Activated CD4-positive, alpha-beta T cell treated with anti-CD3 and anti-CD28 coated beads for 4 hours (primary cell): ENCODE data around the gene LGR5.

Experiments used
- DNase-seq, 2 donors: peaks; one replicate each; pipeline ENCODE4 v3.0.0-alpha.2; 2020

Gene LGR5

DNA sequence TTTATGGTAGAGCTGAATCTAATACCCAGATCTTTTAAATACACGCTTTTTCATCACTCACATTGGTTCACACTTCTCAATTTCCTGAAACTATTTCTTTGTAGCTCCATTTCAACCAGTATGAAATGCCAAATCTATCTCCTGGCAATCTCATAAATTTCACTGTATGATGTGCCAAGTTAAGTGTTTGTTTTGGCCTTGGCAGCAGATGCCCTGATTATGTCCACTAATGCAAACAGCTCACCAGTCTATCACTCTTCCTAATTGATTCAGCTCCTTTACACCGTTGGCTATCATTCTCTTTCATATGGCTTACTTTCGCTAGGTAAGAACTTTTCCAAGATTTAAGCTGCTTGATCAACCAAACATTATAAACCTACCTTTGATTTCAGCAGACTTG is 165.4 kb downstream of the LGR5 start:
- DNase-seq: no peak

DNA sequence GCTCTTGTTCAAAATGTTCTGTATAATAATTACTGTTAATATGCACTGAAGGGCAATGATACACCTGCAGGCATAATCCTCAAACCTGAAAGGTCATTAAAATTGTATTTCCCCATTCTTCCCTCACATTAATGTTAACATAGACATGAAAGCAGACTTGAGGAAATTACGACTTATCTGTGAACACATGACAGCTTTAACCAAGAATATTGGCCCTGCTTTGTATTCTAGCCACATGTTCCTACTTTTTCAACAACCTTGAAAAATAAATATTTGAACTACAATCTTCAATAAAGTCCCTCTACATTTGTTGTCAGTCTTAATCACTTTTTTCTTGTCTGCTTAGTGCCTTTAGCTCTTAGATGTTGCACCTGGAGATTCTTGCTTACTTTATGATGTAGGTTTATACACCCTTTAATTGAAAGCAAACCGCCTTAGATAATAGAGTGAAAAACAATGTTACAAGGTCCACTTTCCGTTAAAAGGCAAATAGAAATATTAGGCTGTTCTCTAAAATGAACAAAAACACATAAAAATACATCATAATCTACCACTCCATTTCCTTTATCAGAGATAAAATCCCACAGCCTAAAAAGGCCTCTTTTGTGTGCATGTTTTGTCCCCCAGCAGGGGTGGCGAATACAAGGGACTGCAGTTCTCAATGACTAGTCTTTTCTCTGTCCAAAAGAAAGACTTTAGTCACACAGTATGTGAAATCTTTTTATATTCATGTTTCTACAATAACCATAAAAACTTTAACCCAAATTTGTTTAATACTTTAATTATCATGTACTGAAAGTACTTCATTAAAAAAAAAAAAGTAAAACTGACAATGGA is 168.1 kb downstream of the LGR5 start:
- no peak for DNase-seq

DNA sequence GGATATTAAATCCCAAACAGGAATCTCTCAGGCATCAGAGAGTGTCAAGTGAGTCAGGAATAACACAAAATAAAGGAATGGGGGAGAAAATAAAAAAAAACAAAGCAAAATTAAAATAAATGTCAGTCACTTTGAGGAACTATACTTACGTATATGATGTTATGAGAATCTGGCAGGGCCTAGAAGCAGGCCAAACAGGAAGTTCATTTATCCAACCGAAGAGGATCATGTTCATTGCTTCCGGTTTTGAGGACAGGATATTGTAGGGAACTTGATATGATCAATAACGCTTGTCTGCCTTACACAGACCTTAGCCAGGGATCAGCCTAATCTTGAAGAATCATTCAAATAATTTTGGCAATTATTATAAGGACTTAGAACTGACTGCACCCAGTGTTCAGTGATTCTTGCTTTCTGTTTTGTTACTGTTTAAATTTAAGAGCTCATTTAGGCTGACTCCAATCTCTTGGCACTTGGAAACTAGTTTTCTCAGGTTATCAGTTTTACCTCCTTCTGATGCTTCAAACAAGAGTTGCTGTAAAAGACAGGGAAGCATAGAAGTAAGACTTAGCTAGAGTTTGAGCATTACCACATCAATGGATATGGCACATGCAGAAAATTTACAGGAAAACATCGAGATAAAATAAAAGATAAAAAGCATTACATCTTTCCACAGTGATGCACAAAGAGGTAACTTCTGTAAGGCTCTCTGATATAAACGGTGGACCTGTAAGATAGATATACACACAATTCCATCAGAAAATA is 170.6 kb downstream of the LGR5 start:
- no peak for DNase-seq

DNA sequence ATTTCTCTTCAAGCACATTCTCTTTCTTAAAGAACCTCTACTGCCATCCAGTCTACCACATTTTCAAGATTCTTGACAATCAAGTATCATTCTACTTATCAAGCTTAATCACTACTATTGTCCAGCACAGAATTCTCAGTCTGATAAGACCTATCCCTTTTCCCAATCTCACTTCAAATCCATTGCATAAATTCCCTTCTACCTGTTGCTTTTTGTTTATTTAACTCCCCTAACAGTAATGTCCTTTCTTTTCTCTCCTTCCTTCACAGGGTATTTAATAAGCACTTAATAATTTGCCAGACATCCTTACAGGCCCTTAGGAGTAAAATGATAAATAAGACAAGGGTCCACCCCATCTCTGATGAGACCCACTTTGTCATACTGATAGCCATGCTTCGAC is 182.3 kb downstream of the LGR5 start:
- no peak for DNase-seq

DNA sequence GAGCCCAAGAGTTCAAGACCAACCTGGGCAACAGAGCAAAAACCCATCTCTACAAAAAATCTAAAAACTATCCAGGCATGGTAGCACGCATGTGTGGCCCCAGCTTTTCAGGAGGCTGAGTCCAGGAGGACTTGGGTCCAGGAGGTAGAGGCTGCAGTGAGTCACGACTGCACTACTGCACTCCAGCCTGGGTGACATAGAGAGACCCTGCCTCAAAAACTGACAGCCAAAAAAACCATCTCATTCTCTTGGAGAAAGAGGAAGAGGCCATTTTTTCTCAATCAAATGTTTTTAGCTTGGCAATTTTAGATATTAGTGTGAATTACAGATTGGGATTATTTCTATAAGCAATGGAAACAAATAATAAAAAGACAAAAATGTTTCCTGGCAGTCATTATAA is 185.9 kb downstream of the LGR5 start:
- no peak for DNase-seq

GRCh38 chr12:71626098-71626497 is 186.5 kb downstream of the LGR5 start:
- DNase-seq: no peak

DNA sequence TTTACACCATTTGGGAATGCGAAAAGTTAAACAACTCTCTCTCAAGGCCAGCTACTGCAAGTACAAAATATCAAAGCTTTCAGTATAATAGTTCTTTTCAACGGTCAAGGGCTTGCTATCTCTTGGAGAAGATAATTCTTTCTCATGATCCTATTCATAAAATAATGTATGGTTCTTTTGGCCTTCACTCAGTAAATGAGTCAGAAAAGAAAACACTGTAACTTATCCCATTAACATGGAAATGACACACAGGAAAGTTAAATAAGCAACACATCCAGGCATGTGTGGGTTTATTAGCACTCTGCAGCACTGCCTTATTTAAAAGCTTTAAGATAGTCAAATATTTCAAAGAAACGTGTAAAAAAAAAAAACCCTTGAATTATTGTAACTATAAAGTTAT is 187.2 kb downstream of the LGR5 start:
- no peak for DNase-seq

DNA sequence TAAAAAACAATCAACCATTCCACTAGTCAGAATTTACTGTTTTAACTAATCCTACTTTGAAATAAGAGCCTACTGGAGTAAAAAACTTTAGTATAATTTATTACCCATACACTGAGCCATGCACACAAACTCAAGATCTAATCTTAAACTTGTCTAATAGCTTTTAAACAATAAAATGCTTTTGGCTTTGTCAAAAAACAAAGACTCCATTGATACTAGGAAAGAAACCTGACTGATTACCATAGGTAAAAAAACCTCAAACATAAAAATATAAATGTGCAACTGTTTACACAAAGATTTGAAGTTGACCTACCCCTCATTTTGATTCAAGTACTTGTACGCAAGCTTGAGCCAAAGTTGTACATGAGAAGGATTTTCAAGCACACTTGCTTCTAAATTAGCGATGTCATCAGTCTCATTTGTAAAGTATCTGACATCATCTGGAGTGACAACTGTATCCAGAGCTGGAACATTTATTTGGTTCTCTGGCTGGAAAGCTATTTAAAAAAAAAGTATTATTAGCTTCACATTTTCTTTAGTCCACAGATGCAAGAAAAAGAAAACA is 187.9 kb downstream of the LGR5 start:
- DNase-seq: no peak
